ENCODE data around the gene STXBP2.

STXBP2 gene

GRCh38 chr19:7670150-7670783 is 33.4 kb downstream of the STXBP2 start:
- H3K79me2 ChIP-seq: no peaks in the 10 kb centered on the region
- H3K9ac ChIP-seq: no peak overlapping the region
- H3K36me3 ChIP-seq (ENCODE audit: control insufficient read depth, insufficient read depth, low read length): no peaks in the 10 kb centered on the region
- no peak overlapping the region for H3K4me3 ChIP-seq (ENCODE audit: low read depth, low read length)
- H3K27me3 ChIP-seq (ENCODE audit: control insufficient read depth, insufficient read depth, low read length): no peaks in the 10 kb centered on the region
- H3K9me3 ChIP-seq (ENCODE audit: control insufficient read depth, low read length): no peaks in the 10 kb centered on the region
- no peaks in the 10 kb centered on the region for H3K4me1 ChIP-seq
- H3K4me2 ChIP-seq (ENCODE audit: low read length): peak overlapping the region; percentile 53
- TF ChIP-seq CTCF (IDR thresholded peaks at IDR 0.05): no peak
- H3K27ac ChIP-seq: no peak overlapping the region
- H2AFZ ChIP-seq: no peak overlapping the region

GRCh38 chr19:7670790-7671189 is 33.9 kb downstream of the STXBP2 start:
- TF ChIP-seq CTCF (IDR thresholded peaks at IDR 0.05): no peak
- H3K27me3 ChIP-seq (ENCODE audit: control insufficient read depth, insufficient read depth, low read length): no peaks in the 10 kb centered on the region
- H3K4me3 ChIP-seq (ENCODE audit: low read depth, low read length): no peak overlapping the region

GRCh38 chr19:7672522-7672921 is 35.6 kb downstream of the STXBP2 start:
- Histone ChIP-seq H3K27me3 (ENCODE audit: control insufficient read depth, insufficient read depth, low read length) (peaks cover 3% of the 10 kb centered on the region), H3K79me2 (no peaks in the 10 kb centered on the region), H3K4me3 (ENCODE audit: low read depth, low read length) (no peak overlapping the region), H3K4me2 (ENCODE audit: low read length) (no peak overlapping the region), H3K9me3 (ENCODE audit: control insufficient read depth, low read length) (no peaks in the 10 kb centered on the region), H3K27ac (no peak overlapping the region), H3K36me3 (ENCODE audit: control insufficient read depth, insufficient read depth, low read length) (no peaks in the 10 kb centered on the region), H3K9ac (no peak overlapping the region), H2AFZ (no peak overlapping the region), H3K4me1 (no peaks in the 10 kb centered on the region)
- no peak for TF ChIP-seq CTCF (IDR thresholded peaks at IDR 0.05)

More at GRCh38 chr19:7670790-7671189, 33.9 kb downstream of the STXBP2 start:
- Histone ChIP-seq H3K4me1 (no peaks in the 10 kb centered on the region), H2AFZ (no peak overlapping the region), H3K79me2 (no peaks in the 10 kb centered on the region), H3K9me3 (ENCODE audit: control insufficient read depth, low read length) (no peaks in the 10 kb centered on the region), H3K36me3 (ENCODE audit: control insufficient read depth, insufficient read depth, low read length) (no peaks in the 10 kb centered on the region), H3K9ac (no peak overlapping the region), H3K4me2 (ENCODE audit: low read length) (no peak overlapping the region), H3K27ac (no peak overlapping the region)

GRCh38 chr19:7674010-7675005 is 37.4 kb downstream of the STXBP2 start:
- Histone ChIP-seq H3K4me1 (no peaks in the 10 kb centered on the region), H3K27ac (no peak overlapping the region), H3K4me3 (ENCODE audit: low read depth, low read length) (no peak overlapping the region), H3K9ac (no peak overlapping the region), H3K9me3 (ENCODE audit: control insufficient read depth, low read length) (no peaks in the 10 kb centered on the region), H3K79me2 (no peaks in the 10 kb centered on the region), H3K36me3 (ENCODE audit: control insufficient read depth, insufficient read depth, low read length) (no peaks in the 10 kb centered on the region), H3K27me3 (ENCODE audit: control insufficient read depth, insufficient read depth, low read length) (peaks cover 3% of the 10 kb centered on the region), H3K4me2 (ENCODE audit: low read length) (no peak overlapping the region), H2AFZ (no peak overlapping the region)
- no peak for TF ChIP-seq CTCF (IDR thresholded peaks at IDR 0.05)

All from parathyroid adenoma (tissue), 2 donors.